ENCODE results near the gene ZSWIM2.
"Not testable (repeated sequence)": the region's sequence is repeated elsewhere in the genome, so short reads cannot be mapped to it uniquely, and the experiment has no call there.

DNA sequence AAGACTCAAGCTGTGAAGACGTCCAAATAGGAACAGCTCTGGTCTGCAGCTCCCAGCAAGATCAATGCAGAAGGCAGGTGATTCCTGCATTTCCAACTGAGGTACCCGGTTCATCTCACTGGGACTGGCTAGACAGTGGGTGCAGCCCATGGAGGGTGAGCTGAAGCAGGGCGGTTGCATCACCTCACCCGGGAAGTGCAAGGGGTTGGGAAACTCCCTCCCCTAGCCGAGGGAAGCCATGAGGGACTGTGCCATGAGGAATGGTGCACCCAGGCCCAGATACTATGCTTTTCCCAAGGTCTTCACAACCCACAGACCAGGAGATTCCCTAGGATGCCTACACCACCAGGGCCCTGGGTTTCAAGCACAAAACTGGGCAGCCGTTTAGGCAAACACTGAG lies 37.2 kb downstream of the ZSWIM2 start:
- TF ChIP-seq, protein P1, sequence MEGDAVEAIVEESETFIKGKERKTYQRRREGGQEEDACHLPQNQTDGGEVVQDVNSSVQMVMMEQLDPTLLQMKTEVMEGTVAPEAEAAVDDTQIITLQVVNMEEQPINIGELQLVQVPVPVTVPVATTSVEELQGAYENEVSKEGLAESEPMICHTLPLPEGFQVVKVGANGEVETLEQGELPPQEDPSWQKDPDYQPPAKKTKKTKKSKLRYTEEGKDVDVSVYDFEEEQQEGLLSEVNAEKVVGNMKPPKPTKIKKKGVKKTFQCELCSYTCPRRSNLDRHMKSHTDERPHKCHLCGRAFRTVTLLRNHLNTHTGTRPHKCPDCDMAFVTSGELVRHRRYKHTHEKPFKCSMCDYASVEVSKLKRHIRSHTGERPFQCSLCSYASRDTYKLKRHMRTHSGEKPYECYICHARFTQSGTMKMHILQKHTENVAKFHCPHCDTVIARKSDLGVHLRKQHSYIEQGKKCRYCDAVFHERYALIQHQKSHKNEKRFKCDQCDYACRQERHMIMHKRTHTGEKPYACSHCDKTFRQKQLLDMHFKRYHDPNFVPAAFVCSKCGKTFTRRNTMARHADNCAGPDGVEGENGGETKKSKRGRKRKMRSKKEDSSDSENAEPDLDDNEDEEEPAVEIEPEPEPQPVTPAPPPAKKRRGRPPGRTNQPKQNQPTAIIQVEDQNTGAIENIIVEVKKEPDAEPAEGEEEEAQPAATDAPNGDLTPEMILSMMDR (IDR thresholded peaks at IDR 0.05; ENCODE audit: low read length), result not testable (repeated sequence)
- TF ChIP-seq EZH2 (IDR thresholded peaks at IDR 0.05; ENCODE audit: borderline replicate concordance, low read length), result not testable (repeated sequence)
